Measurements from ENCODE around the gene IPO9. TPM values are rescaled to one million over a fixed set of nuclear protein-coding genes. Genes with fewer than 3 reads are reported as not detected.
"Not testable (repeated sequence)": the region's sequence is repeated elsewhere in the genome, so short reads cannot be mapped to it uniquely, and the experiment has no call there.

Gene IPO9
- total and polyA plus RNA-seq, 2 of the 4 experiments (the other 2 are of a cell fraction): 14.0 to 23.4 TPM

DNA sequence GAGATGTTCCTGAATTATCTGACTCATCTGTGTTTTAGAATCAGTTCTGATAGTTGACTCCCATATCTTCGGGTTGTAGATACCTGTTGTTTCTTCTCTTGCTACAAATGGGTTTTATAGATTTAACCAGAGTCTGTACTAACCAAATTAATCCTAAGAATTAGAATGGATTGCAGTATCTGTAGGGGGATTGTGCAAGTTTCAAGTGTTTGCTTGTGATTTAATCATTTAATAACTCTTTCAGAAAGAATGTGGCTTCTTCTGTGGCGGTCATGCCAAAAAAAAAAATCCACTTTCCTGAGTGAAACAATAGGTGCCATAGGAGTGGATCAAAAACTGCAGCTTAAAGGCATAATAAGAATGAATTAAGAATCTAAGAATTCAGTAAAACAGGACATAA lies 9.4 kb downstream of the IPO9 start:
- H3K4me3 ChIP-seq (ENCODE audit: insufficient read depth, low read depth, low read length): no peak overlapping the region
- no TSS peak for BruUV-seq (replicated peaks)
- H2AK5ac ChIP-seq (ENCODE audit: low read depth, low read length): no peak overlapping the region
- no peak overlapping the region for H2AFZ ChIP-seq (replicated peaks; ENCODE audit: low read length, poor library complexity)
- TF ChIP-seq CEBPB (IDR thresholded peaks at IDR 0.05; ENCODE audit: low read depth, low read length): peak; percentile 66
- TF ChIP-seq BHLHE40 (IDR thresholded peaks at IDR 0.05; ENCODE audit: low read depth, low read length): no peak
- H2BK20ac ChIP-seq (ENCODE audit: low read depth, low read length): no peak overlapping the region
- H2BK120ac ChIP-seq (ENCODE audit: low read depth, low read length): no peak overlapping the region
- ChIA-PET CTCF (no interaction called here), POLR2A (ENCODE audit: unreplicated experiment) (no interaction called here)
- H3K9ac ChIP-seq (ENCODE audit: low read depth, low read length): no peak overlapping the region
- peaks cover 3% of the 10 kb centered on the region; the same call in 1 of the 2 replicates for H3K36me3 ChIP-seq (ENCODE audit: control insufficient read depth, insufficient read depth, low read length)
- WGBS, 2 experiments (ENCODE audit: extremely low coverage in 2 of 2, insufficient read length in 1 of 2): no CpG with 5 or more reads among the region's 2 CpGs
- no peak overlapping the region for H3K14ac ChIP-seq (replicated peaks; ENCODE audit: low read depth, low read length)
- peak; percentile 48 for ATAC-seq (ENCODE audit: low read depth)
- no peak overlapping the region for H3K4ac ChIP-seq (ENCODE audit: low read depth, low read length)
- dilution Hi-C loops (cut with HindIII; ENCODE audit: low sequenced_read_pairs, unreplicated experiment): no loop called here
- peaks cover 28 to 58% of the 10 kb centered on the region in 2 experiments for H3K79me1 ChIP-seq (ENCODE audit: low read depth in 1 of 2, low read length in 2 of 2)
- peaks cover 2% of the 10 kb centered on the region for H3K4me1 ChIP-seq (ENCODE audit: control insufficient read depth, insufficient read depth, low read length)
- H2BK15ac ChIP-seq (ENCODE audit: low read depth, low read length): no peak overlapping the region
- H3K27me3 ChIP-seq (ENCODE audit: control insufficient read depth, insufficient read depth, low read length): no peaks in the 10 kb centered on the region
- no peak overlapping the region for H4K5ac ChIP-seq (ENCODE audit: low read depth, low read length)
- no peak overlapping the region for H3K23ac ChIP-seq (ENCODE audit: low read depth, low read length)
- H4K8ac ChIP-seq (ENCODE audit: low read depth in 2 of 2, low read length in 2 of 2): no peak overlapping the region
- no peak overlapping the region for H3K27ac ChIP-seq (ENCODE audit: insufficient read depth, low read length)
- intact Hi-C loops (cut with micrococcal nuclease): no loop called here
- DNase-seq: no peak
- no peak overlapping the region for H3K56ac ChIP-seq (ENCODE audit: extremely low read depth, insufficient read depth, low read length)
- no peak overlapping the region for H2AK9ac ChIP-seq (replicated peaks; ENCODE audit: low read depth, low read length, poor library complexity)
- in situ Hi-C loops (cut with MboI; ENCODE audit: low sequenced_read_pairs): no loop called here
- no peak overlapping the region for H4K91ac ChIP-seq (ENCODE audit: insufficient read depth, low read depth, low read length)
- no peaks in the 10 kb centered on the region for H3K9me3 ChIP-seq (ENCODE audit: control insufficient read depth, insufficient read depth, low read length)
- no peak overlapping the region for H3K4me2 ChIP-seq (ENCODE audit: low read depth, low read length)
- H3K18ac ChIP-seq (ENCODE audit: low read depth, low read length): no peak overlapping the region
- H2BK5ac ChIP-seq (ENCODE audit: low read depth, low read length, poor library complexity, severe bottlenecking): no peak overlapping the region
- no peaks in the 10 kb centered on the region for H3K9me1 ChIP-seq (ENCODE audit: insufficient read depth, low read length)
- peaks cover 29% of the 10 kb centered on the region for H4K20me1 ChIP-seq (ENCODE audit: insufficient read depth, low read length)

DNA sequence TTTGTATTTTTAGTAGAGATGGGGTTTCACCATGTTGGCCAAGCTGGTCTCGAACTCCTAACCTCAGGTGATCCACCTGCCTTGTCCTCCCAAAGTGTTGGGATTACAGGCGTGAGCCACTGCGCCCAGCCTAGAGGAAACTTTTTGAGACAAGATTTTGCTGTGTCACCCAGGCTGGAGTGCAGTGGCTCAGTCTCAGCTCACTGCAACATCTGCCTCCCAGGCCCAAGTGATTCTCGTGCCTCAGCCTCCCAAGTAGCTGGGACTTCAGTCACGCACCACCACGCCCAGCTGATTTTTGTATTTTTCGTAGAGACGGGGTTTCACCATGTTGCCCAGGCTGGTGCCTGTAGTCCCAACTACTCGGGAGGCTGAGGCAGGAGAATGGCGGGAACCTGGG lies 10.1 kb downstream of the IPO9 start:
- H3K4ac ChIP-seq (ENCODE audit: low read depth, low read length); H3K4me1 ChIP-seq (ENCODE audit: control insufficient read depth, insufficient read depth, low read length); BruUV-seq (replicated peaks); H3K4me3 ChIP-seq (ENCODE audit: insufficient read depth, low read depth, low read length); H3K9me1 ChIP-seq (ENCODE audit: insufficient read depth, low read length); POLR2A ChIA-PET (ENCODE audit: unreplicated experiment); H3K27me3 ChIP-seq (ENCODE audit: control insufficient read depth, insufficient read depth, low read length); H3K9me3 ChIP-seq (ENCODE audit: control insufficient read depth, insufficient read depth, low read length); H3K23ac ChIP-seq (ENCODE audit: low read depth, low read length); H2AK9ac ChIP-seq (replicated peaks; ENCODE audit: low read depth, low read length, poor library complexity); dilution Hi-C loops (cut with HindIII; ENCODE audit: low sequenced_read_pairs, unreplicated experiment); ATAC-seq (ENCODE audit: low read depth); H2BK15ac ChIP-seq (ENCODE audit: low read depth, low read length); in situ Hi-C loops (cut with MboI; ENCODE audit: low sequenced_read_pairs); H3K18ac ChIP-seq (ENCODE audit: low read depth, low read length); H2AK5ac ChIP-seq (ENCODE audit: low read depth, low read length); DNase-seq; H4K5ac ChIP-seq (ENCODE audit: low read depth, low read length); H2BK5ac ChIP-seq (ENCODE audit: low read depth, low read length, poor library complexity, severe bottlenecking); H3K27ac ChIP-seq (ENCODE audit: insufficient read depth, low read length); H3K9ac ChIP-seq (ENCODE audit: low read depth, low read length); H2BK20ac ChIP-seq (ENCODE audit: low read depth, low read length); H2BK120ac ChIP-seq (ENCODE audit: low read depth, low read length); H3K14ac ChIP-seq (replicated peaks; ENCODE audit: low read depth, low read length); CTCF ChIA-PET; intact Hi-C loops (cut with micrococcal nuclease); H3K56ac ChIP-seq (ENCODE audit: extremely low read depth, insufficient read depth, low read length); H4K91ac ChIP-seq (ENCODE audit: insufficient read depth, low read depth, low read length); H2AFZ ChIP-seq (replicated peaks; ENCODE audit: low read length, poor library complexity); H3K36me3 ChIP-seq (ENCODE audit: control insufficient read depth, insufficient read depth, low read length); H3K4me2 ChIP-seq (ENCODE audit: low read depth, low read length); H4K8ac ChIP-seq (ENCODE audit: low read depth in 2 of 2, low read length in 2 of 2): not testable (repeated sequence)
- H4K20me1 ChIP-seq (ENCODE audit: insufficient read depth, low read length): peaks cover 28% of the 10 kb centered on the region
- 100% methylated on average over 4 of the region's 10 CpGs; no CpG with 5 or more reads in 1 of the 2 experiments for WGBS, 2 experiments (ENCODE audit: extremely low coverage in 2 of 2, insufficient read length in 1 of 2)
- peaks cover 28 to 63% of the 10 kb centered on the region in 2 experiments for H3K79me1 ChIP-seq (ENCODE audit: low read depth in 1 of 2, low read length in 2 of 2)
